Bronchial epithelial cell (primary cell): ENCODE measurements around the gene TSSK3. TPM values are rescaled to one million over a fixed set of nuclear protein-coding genes. Genes with fewer than 3 reads are reported as not detected.
"Not testable (repeated sequence)": the region's sequence is repeated elsewhere in the genome, so short reads cannot be mapped to it uniquely, and the experiment has no call there.

ENCODE experiments used
- DNase-seq: peaks from one replicate; pipeline ENCODE4 v3.0.0-alpha.2; 2010; ENCODE audit warnings: low read depth
- FAIRE-seq: peaks from 2 replicates; lab custom pipeline; 2011; peaks lifted over from hg19 to GRCh38; lab: Jason Lieb, UNC
- H3K27me3 ChIP-seq: 2 replicates; pipeline ENCODE4 v1.5.1; 2011; ENCODE audit warnings: low read length; ENCODE audit not compliant: control insufficient read depth, insufficient read depth
- H3K36me3 ChIP-seq: 2 replicates; pipeline ENCODE4 v1.5.1; 2011; ENCODE audit warnings: low read length; ENCODE audit not compliant: control insufficient read depth, insufficient read depth
- H3K4me3 ChIP-seq: 2 replicates; pipeline ENCODE4 v1.5.1; 2011; ENCODE audit warnings: mild to moderate bottlenecking, low read depth, low read length, control low read depth
- total RNA-seq: library from RNA; depleted of rRNA; stranded (reverse); fragments of >200 nt; gene quantifications from 2 replicates; pipeline ENCODE4 v1.2.1, GENCODE V29; 2014
- TF ChIP-seq, protein P1 (sequence below): IDR thresholded peaks from 2 replicates; pipeline ENCODE4 v1.5.1; 2011; ENCODE audit warnings: mild to moderate bottlenecking, moderate library complexity, low read length, control low read depth, inconsistent platforms; ENCODE audit not compliant: insufficient read depth, severe bottlenecking

Gene TSSK3
- total RNA-seq, 1 donor from 2014 or later = 0.26 TPM

DNA sequence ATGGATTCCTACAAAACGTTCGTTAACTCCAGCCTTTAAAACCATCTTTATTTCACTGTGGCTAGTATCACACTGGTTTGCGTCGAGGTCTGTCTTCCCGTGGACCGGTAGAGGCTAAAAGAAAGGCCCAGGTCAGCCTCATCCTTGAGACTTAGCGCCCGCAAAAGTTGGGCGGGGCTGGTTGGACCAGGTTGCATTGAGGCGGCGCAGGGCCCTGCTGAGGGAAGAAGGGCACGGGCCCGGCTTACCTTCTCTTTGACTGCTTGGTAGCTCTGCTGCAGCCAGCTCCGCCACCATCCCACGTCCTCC is 31.4 kb downstream of the TSSK3 start:
- H3K36me3 ChIP-seq = peaks cover 9% of the 10 kb centered on the region
- no peaks in the 10 kb centered on the region for H3K27me3 ChIP-seq
- TF ChIP-seq, protein P1, sequence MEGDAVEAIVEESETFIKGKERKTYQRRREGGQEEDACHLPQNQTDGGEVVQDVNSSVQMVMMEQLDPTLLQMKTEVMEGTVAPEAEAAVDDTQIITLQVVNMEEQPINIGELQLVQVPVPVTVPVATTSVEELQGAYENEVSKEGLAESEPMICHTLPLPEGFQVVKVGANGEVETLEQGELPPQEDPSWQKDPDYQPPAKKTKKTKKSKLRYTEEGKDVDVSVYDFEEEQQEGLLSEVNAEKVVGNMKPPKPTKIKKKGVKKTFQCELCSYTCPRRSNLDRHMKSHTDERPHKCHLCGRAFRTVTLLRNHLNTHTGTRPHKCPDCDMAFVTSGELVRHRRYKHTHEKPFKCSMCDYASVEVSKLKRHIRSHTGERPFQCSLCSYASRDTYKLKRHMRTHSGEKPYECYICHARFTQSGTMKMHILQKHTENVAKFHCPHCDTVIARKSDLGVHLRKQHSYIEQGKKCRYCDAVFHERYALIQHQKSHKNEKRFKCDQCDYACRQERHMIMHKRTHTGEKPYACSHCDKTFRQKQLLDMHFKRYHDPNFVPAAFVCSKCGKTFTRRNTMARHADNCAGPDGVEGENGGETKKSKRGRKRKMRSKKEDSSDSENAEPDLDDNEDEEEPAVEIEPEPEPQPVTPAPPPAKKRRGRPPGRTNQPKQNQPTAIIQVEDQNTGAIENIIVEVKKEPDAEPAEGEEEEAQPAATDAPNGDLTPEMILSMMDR = no peak
- FAIRE-seq (no peak), DNase-seq (peak; percentile 20)
- peak overlapping the region; percentile 88 for H3K4me3 ChIP-seq

DNA sequence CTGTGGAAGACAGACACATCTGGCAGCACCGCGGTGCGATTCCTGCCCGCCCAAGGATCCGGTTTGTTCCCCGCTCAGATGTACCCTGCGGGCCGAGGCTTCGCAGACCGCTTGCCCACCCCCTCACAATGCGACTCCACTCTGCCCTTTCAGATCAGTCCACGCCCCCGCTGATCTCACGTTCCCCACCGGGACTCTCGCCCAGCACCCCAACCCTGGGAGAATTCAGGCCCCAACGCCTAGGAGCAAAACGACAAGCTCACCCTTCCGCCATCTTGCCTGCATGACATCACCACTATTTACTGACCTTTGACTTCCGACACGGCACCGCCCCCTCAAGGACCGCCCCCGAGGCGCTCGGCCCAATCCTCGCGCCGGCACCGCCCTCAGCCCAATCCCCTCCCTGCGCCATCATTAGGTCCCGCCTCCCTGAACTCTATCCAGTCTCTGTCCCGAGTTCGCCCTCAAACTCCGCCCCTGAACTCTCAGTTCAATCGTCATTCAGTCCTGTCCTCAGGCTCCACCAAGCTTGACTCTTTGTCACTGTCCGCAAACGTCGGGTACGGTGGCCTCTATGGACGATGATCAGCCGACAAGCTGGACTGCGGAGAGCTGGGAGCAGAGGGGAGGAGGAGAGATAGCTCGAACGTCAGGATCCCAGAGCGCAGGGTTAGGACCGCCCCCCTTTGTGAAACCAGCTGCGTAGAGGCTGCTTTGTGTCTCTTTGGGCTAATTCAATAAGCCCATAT is 32.0 kb downstream of the TSSK3 start, which contains the start of gene BSDC1:
Gene BSDC1 (minus strand): TSS at position 301 of the 749 bp plus-strand sequence. CDS start 27 bp downstream, at position 274.
- Histone ChIP-seq H3K27me3 (no peaks in the 10 kb centered on the region), H3K4me3 (peak within 1 kb of the TSS; percentile 88), H3K36me3 (peaks cover 9% of the 10 kb centered on the region)
- FAIRE-seq = peak; percentile 13
- TF ChIP-seq, protein P1 = no peak
- DNase-seq = peak; percentile 97

DNA sequence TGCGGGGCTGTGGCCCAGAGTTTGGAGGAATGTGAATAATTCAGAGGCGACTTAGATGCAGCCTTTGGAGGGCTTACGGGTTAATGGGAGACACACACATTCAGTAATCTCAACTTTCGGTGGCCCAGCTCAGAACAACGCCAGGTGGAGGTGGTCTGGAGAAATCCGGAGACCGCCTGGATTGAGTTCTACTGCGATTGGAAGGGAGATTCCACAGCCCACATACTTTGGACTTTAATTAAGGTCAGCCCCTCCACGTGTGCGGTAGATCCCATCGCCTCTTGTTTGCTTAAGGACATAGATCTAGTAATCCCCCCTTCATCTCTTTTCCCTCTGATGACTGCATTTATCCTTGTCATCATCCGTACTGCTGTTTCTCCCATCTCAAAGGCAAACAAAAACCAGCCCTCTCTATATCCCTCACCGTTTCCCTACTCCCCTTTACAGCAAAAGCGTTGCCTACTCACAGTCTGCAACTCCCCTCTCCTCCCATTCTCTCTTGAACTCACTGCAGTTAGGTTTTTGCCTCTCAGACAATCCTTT is 32.6 kb downstream of the TSSK3 start:
- H3K4me3 ChIP-seq = peak overlapping the region; percentile 88
- TF ChIP-seq, protein P1 = no peak
- DNase-seq (peak; percentile 18), FAIRE-seq (no peak)
- H3K27me3 ChIP-seq = no peaks in the 10 kb centered on the region
- H3K36me3 ChIP-seq = peaks cover 5% of the 10 kb centered on the region

DNA sequence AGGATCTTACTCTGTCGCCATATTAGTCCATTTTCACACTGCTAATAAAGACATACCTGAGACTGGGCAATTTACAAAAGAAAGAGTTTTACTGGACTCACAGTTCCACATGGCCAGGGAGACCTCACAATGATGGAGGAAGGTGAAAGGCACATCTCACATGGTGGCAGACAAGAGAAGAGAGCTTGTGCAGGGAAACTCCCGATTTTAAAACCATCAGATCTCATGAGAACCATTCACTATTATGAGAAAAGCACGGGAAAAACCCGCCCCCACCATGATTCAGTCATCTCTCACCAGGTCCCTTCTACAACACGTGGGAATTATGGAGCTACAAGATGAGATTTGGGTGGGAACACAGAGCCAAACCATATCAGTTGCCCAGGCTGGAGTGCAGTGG is 34.2 kb downstream of the TSSK3 start:
- not testable (repeated sequence) for DNase-seq, FAIRE-seq

DNA sequence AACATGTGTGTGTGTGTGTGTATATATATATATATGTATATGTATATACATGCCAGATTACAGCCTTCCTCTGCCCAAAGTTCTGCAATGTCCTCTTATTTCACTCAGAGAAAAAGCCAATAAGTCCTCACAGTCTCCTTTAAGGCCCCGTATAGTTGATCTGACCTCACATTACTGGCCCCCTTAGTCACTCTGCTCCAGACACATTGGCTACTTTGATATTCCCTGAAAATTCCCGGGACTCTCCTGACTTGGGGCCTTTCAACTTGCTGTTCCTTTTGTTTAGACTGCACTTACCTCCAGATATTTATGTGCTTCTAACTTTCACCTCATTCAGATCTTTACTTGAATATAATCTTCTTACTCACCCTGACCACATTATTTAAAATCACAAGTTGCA is 36.1 kb downstream of the TSSK3 start:
- no peak for FAIRE-seq
- H3K36me3 ChIP-seq = no peaks in the 10 kb centered on the region
- H3K4me3 ChIP-seq = no peak overlapping the region
- TF ChIP-seq, protein P1 = no peak
- DNase-seq = no peak
- no peaks in the 10 kb centered on the region for H3K27me3 ChIP-seq

More for the DNA sequence above, 34.2 kb downstream of the TSSK3 start:
- not testable (repeated sequence) for H3K4me3 ChIP-seq, H3K27me3 ChIP-seq, H3K36me3 ChIP-seq

DNA sequence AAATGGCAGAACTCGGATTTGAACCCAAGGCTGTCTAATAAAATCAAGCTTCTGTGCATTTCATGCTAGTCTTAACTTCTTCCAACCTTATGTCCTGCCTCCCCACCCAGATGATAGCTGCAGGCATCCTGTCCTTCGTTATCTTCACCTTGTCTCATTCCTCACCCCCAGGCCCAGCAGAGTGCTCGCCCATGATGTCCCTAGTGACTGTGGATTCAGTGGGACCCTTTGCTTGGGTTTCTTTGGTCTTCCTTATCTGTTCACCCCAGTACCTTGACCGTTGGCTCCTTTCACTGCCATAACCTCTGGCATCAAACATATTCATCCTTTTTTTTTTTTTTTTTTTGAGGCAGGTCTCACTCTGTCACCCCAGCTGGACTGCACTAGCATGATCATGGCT is 37.5 kb downstream of the TSSK3 start:
- DNase-seq (no peak), FAIRE-seq (no peak)
- Histone ChIP-seq H3K36me3 (no peaks in the 10 kb centered on the region), H3K4me3 (no peak overlapping the region), H3K27me3 (no peaks in the 10 kb centered on the region)
- TF ChIP-seq, protein P1 = no peak
